GM19372 (cell line): Measurements from ENCODE around the gene HOXA6.

Experiments
- ATAC-seq: cut with Tn5 transposase; IDR thresholded peaks from one replicate; pipeline ENCODE4 v1.9.1; 2021; ENCODE audit warnings: mild to moderate bottlenecking, low read depth, moderate library complexity; ENCODE audit not compliant: unreplicated experiment

Gene HOXA6

DNA sequence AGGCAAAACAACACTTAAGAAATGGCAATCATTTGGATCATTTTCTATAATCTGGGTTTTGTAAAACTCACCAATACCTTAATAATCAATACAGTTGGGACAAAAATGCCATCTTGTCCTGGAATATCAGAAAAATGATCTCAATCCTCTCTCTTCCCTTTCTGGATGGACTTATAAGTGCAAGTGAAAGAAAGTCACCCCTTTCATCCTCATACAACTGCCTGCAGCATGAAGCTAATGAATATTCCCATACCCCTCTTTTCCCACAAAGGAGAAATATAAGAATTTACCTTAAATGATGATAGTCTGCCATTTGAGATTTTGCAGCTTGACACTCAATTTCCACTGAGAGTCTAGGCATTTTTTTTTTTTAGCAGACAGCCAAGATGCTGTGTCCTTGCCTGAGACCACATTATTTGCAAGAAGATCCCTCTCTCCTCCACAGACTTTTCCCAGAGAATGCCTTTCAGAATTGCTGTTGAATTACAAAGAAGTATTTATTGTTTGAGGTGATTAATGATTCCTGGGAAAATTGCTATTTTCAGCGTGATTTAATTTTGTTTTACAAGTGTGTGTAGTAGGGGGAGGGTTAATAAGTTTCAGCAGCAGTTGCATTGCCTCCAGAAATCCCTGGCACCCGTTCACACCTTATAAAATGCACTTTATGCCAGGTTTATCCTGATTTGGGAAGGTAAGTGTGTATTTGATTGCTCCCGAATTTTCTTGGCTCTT is 20.8 kb downstream of the HOXA6 start:
- no peak for ATAC-seq

DNA sequence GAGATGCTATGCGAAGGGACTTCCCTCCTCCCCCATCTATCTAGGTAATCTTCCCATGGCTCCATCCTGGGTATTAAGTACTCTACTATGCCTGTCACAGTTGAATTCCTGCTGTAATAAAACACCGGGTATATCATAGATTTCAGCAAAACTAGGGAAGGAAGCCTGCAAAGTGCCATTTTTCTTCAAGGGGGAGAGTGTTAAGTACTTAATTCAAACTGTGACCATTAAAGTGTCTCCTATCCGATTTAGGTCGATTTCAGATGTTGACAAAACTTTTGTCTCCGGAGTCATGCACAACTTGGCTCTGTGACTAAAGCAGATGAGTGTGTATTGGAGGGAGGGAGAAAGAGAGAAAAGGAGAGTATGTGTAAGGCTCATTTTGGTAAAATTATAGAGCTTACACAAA is 21.6 kb downstream of the HOXA6 start:
- ATAC-seq, result no peak

DNA sequence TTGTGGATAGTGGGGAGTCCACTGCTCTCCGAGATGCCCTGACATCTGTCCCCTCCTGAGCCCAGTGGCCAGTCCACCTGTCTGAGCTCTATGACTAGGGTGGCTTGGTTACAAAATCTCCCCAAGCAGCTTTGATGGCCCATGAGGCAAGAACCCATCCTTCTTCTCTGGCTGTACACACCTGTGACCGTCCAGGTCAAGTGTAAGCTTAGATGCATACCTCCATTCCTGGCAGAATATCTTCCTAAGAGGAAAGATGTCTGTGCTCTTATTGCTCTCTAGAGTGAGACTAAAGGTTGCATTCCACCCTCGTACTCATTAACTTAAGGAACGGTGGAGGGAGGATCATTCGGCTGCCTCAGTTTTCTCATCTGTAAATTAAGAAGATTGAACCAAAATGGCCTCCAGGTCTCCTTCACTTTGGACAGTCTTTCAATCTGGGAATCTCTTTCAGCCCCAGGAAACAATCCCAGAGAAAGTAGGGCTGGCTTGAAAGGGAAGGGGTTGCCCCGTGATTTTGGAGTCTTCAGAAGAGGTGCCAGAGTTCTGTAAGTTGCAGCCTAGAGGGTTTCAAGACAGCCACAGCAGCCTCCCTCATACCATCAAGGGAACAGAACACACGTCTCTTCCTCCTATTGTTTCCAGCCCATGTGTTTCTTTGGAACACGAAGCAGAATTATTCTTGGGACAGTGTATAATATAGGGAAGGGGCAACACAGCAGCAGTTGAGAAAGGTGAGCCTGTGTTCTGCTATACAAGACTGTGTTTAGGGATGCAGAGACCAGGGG is 22.5 kb downstream of the HOXA6 start:
- ATAC-seq, result no peak

GRCh38 chr7:27124096-27124901 is 23.3 kb downstream of the HOXA6 start:
- ATAC-seq, result no peak

DNA sequence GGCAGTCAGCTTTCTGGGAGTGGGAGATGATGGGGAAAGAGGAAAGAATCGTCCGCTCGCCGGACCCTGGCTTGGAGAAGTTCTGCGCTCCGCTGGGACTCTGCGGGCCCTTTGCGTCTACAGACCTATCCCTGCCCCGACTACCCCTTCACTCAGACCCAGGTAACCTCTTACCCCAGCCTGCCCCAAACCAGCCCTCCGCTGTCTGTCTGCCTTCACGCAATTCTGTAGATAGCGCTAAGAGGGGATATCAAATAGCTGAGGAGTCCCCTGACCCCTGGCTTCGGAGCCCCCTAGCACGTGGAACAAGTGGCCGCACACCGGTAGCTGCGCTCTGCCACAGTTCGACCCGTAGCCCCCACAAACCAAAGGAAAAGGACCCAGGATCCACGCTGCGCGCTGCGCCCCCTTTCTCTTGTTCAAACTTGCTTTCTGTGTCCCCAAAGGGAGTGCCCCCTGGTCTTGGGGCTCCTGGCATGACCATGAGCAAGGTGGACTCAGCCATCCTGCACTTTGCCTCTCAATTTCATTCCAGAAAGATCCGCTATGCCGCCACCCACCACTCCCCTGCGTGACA is 24.0 kb downstream of the HOXA6 start:
- no peak for ATAC-seq

DNA sequence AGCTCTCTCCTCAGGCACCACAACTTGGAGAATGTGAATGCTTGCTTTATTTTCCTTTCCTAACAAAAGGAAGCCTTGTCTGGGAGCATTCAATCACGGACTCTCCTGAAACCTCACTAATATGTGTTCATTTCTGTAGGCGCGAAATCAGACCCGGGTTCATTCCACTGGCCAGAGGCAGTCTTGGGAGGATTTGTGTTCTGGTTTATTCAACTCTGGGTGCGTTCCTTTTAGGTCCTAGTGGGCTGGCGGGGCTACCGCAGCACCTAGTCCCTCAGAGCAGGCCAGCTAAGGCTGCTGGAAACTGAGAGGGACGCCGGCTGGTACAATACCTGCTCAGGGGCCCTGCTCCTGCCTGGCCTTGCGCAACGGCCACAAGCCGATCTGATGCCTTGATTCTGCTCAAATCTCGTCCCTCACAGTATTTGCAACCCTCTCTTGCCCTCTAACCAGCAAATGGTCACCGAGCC is 24.5 kb downstream of the HOXA6 start:
- no peak for ATAC-seq

- ATAC-seq, result no peak
These were observed 25.3 kb downstream of the HOXA6 start for GRCh38 chr7:27122077-27122910.

GRCh38 chr7:27121684-27122076 is 25.9 kb downstream of the HOXA6 start:
- ATAC-seq, result no peak

- no peak for ATAC-seq
These were observed 28.1 kb downstream of the HOXA6 start for GRCh38 chr7:27119412-27119911.

DNA sequence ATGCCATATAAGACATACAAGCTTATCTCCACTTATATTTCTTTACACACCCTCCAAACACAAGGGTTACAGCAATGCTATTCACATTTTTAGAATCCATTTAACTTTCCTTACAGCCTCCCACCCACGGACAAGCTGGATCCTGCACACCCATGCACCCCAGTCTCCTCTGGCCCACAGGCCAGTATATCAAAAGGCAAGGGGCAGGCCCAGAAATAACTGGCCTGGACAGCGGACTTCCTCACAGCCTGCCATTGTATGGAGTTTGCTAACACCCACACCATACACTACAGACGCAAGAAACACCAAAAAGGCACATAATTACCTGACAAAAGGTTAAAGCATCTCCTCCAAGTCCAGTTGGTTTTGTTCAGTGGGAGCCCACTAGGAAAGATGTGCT is 29.0 kb downstream of the HOXA6 start:
- ATAC-seq, result no peak

- no peak for ATAC-seq
These were observed 29.6 kb downstream of the HOXA6 start for GRCh38 chr7:27117887-27118491.

GRCh38 chr7:27116962-27117886 is 30.4 kb downstream of the HOXA6 start:
- ATAC-seq, result no peak

GRCh38 chr7:27116031-27116961 is 31.3 kb downstream of the HOXA6 start:
- ATAC-seq, result no peak

DNA sequence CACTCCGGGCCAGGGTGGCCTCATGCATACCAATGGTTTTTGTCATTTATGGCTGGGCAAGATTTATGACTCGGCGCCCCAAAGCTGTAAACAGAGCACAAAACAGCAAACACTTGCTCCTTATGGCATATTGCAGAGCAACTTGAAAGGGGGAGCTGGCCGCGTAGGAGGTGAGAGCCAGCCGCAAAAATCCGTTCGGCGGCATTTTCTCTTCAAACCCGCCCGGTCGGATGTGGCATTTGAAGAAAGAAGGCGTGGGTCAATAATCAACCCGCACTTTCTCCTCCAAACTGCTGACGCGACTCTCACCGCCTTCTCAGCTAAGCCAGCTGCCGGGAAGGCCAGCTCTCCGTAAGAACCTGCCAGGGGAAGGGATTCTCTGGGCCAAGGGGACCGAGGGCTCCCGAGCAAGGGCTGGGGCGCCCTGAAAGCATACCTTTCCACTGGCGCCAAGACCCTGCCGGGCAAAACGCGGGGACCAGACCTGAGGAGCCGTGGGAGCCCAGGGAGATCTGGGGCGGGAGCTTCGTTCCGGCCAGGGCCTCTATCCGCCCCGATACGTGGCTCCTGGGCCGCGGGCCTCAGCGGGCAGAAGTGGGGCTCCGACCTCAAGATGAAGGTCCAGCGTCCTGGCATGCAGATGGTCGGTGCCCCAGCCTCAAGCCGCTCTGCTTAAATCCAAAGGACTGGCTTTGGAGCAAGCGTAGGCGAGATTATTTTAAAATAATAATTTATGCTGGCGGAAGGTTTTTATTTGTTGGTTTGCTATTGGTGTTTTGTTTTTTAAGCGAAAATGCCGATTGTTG is 32.1 kb downstream of the HOXA6 start:
- no peak for ATAC-seq

DNA sequence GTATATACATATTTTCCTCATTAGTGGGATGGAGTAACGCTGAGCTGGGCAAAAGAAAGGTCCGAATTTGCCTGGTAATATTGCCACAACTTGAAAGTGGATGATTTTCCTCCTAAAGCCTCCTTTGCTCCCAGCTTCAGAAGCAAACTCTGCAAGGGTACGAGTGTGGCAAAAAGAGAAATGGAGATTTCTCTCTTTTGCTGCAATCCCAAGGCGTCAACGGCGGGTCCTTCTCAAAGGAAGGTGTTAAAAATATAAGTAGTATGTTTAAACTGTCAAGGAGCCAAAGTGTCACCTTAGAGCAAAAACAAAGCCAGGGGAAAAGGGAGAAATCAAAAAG is 32.7 kb downstream of the HOXA6 start:
- no peak for ATAC-seq

DNA sequence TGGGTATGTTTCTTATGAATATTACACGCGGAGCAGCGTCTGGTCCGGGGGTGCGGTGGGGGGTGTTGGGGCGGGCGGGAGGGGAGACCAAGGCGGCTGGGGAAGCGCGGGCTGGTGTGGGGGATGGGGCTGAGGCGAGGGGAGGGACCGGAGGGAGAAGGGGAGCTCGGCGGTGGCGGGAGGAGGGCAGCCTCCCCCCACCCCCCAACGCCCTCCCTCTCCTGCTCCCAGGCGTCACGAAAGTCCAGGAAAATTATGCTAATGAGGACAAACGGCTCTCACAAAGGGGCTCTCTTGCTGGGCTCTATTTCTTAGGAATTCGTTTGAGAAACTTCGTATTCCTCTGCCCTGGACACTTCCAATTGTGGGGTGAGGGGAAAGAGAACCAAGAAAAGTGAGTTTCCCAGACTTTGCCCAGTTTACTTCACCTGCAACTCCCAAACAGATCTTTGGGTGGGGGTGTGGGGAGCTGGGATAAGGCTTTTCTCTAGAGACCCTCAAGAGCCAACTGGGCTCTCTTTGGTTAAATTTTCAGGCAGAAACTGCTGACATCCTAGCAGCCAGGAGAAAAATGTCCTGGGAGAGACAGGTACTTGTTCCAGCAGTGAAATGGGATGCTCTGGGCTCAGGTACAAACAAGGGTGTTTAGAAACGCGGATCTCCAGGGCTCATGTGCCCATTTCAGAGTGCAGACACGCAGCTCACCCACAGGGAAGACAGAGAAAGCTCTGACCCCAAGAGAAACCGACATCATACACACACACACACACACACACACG is 33.4 kb downstream of the HOXA6 start:
- ATAC-seq, result no peak
